OCI-LY3 (cell line): ENCODE data around the gene TGIF1.
A peak's percentile ranks its signal among the peaks of the same experiment; 100 is the strongest.

ENCODE experiments used
- H2AFZ ChIP-seq: fragments of 200-600, 300-600 bp; shearing (Covaris generic); 2 replicates; pipeline ENCODE4 v1.6.0; 2014; ENCODE audit warnings: antibody characterized with exemption, low read depth, low read length
- H3K27ac ChIP-seq: fragments of 200-600, 300-600 bp; sonication (generic); 2 replicates; pipeline ENCODE4 v1.5.1; 2014; ENCODE audit warnings: mild to moderate bottlenecking, low read length, moderate library complexity, mixed read lengths
- H3K27me3 ChIP-seq: fragments of 200-600, 300-600 bp; sonication (generic); 2 replicates; pipeline ENCODE4 v1.6.1; 2014; ENCODE audit warnings: low read depth, low read length, mixed read lengths
- H3K36me3 ChIP-seq: fragments of 200-600, 300-600 bp; sonication (generic); replicated peaks from 2 replicates; pipeline ENCODE3; 2014; ENCODE audit warnings: low read depth, low read length, mixed read lengths
- H3K4me1 ChIP-seq: fragments of 300-600, 200-600 bp; sonication (generic); 2 replicates; pipeline ENCODE4 v1.6.1; 2014; ENCODE audit warnings: low read length, mixed read lengths
- H3K4me2 ChIP-seq: fragments of 200-600, 300-600 bp; sonication (generic); 2 replicates; pipeline ENCODE4 v1.6.1; 2014; ENCODE audit warnings: low read length, mixed read lengths
- H3K4me3 ChIP-seq: fragments of 300-600, 200-600 bp; sonication (generic); 2 replicates; pipeline ENCODE4 v1.5.1; 2014; ENCODE audit warnings: antibody characterized with exemption, mild to moderate bottlenecking, low read length, moderate library complexity
- H3K79me2 ChIP-seq: fragments of 300-600, 200-600 bp; shearing (Covaris generic); 2 replicates; pipeline ENCODE4 v1.6.1; 2014; ENCODE audit warnings: mild to moderate bottlenecking, low read length, mixed read lengths
- H3K9ac ChIP-seq: fragments of 300-600, 200-600 bp; shearing (Covaris generic); 2 replicates; pipeline ENCODE4 v1.6.0; 2014; ENCODE audit warnings: mild to moderate bottlenecking, low read length, moderate library complexity
- H3K9me3 ChIP-seq: fragments of 200-600, 300-600 bp; shearing (Covaris generic); 2 replicates; pipeline ENCODE4 v1.6.1; 2014; ENCODE audit warnings: low read length, mixed read lengths; ENCODE audit not compliant: insufficient read depth
- H4K20me1 ChIP-seq: fragments of 200-600, 300-600 bp; sonication (generic); 2 replicates; pipeline ENCODE4 v1.6.1; 2016; ENCODE audit warnings: low read length, mixed read lengths; ENCODE audit not compliant: insufficient read depth
- EZH2phosphoT487 ChIP-seq: fragments of 200-600 bp; shearing (Covaris generic); IDR thresholded peaks from 2 replicates; pipeline ENCODE4 v1.6.1; 2018; ENCODE audit warnings: antibody characterized with exemption, mixed run types, low read depth
- TF ChIP-seq, protein P1 (sequence below): fragments of 200-600, 300-600 bp; sonication (generic); IDR thresholded peaks from 2 replicates; pipeline ENCODE4 v1.5.1; 2014; ENCODE audit warnings: antibody characterized with exemption, low read length, low read depth

The TGIF1 gene

GRCh38 chr18:3458378-3458777 lies 8.4 kb downstream of the TGIF1 start:
- Histone ChIP-seq H3K4me1 (peaks cover 67% of the 10 kb centered on the region), H3K36me3 (peaks cover 84% of the 10 kb centered on the region), H3K27ac (peak overlapping the region; percentile 55), H3K9ac (0 out of 2 replicates have a peak overlapping the region, but pooled peaks have one; percentile 11), H3K4me3 (peak overlapping the region; percentile 31), H3K9me3 (no peaks in the 10 kb centered on the region), H3K79me2 (peaks cover 87% of the 10 kb centered on the region), H3K27me3 (no peaks in the 10 kb centered on the region), H3K4me2 (peak overlapping the region; percentile 41), H4K20me1 (peaks cover 78% of the 10 kb centered on the region), H2AFZ (no peak overlapping the region)
- TF ChIP-seq EZH2phosphoT487: no peak
- TF ChIP-seq, protein P1, sequence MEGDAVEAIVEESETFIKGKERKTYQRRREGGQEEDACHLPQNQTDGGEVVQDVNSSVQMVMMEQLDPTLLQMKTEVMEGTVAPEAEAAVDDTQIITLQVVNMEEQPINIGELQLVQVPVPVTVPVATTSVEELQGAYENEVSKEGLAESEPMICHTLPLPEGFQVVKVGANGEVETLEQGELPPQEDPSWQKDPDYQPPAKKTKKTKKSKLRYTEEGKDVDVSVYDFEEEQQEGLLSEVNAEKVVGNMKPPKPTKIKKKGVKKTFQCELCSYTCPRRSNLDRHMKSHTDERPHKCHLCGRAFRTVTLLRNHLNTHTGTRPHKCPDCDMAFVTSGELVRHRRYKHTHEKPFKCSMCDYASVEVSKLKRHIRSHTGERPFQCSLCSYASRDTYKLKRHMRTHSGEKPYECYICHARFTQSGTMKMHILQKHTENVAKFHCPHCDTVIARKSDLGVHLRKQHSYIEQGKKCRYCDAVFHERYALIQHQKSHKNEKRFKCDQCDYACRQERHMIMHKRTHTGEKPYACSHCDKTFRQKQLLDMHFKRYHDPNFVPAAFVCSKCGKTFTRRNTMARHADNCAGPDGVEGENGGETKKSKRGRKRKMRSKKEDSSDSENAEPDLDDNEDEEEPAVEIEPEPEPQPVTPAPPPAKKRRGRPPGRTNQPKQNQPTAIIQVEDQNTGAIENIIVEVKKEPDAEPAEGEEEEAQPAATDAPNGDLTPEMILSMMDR: no peak

- Histone ChIP-seq H3K27ac (peak overlapping the region; percentile 55), H2AFZ (no peak overlapping the region), H3K79me2 (peaks cover 80% of the 10 kb centered on the region), H3K9ac (0 out of 2 replicates have a peak overlapping the region, but pooled peaks have one; percentile 11), H3K4me3 (peak overlapping the region; percentile 31), H3K27me3 (no peaks in the 10 kb centered on the region), H4K20me1 (peaks cover 71% of the 10 kb centered on the region), H3K4me2 (peak overlapping the region; percentile 41), H3K36me3 (peaks cover 84% of the 10 kb centered on the region), H3K4me1 (peaks cover 63% of the 10 kb centered on the region), H3K9me3 (no peaks in the 10 kb centered on the region)
- TF ChIP-seq EZH2phosphoT487: no peak
- TF ChIP-seq, protein P1: no peak
Observed at GRCh38 chr18:3458952-3459853, 9.2 kb downstream of the TGIF1 start.

GRCh38 chr18:3460823-3461398 lies 10.9 kb downstream of the TGIF1 start:
- H3K27ac ChIP-seq: no peak overlapping the region; the same call in 1 of the 2 replicates
- peaks cover 75% of the 10 kb centered on the region for H3K36me3 ChIP-seq
- H3K4me2 ChIP-seq: no peak overlapping the region
- peaks cover 54% of the 10 kb centered on the region for H4K20me1 ChIP-seq
- no peak overlapping the region for H2AFZ ChIP-seq
- peaks cover 69% of the 10 kb centered on the region for H3K79me2 ChIP-seq
- H3K4me1 ChIP-seq: peaks cover 64% of the 10 kb centered on the region
- H3K9ac ChIP-seq: no peak overlapping the region
- H3K4me3 ChIP-seq: no peak overlapping the region
- TF ChIP-seq EZH2phosphoT487: no peak
- TF ChIP-seq, protein P1: no peak
- H3K9me3 ChIP-seq: no peaks in the 10 kb centered on the region
- H3K27me3 ChIP-seq: no peaks in the 10 kb centered on the region

DNA sequence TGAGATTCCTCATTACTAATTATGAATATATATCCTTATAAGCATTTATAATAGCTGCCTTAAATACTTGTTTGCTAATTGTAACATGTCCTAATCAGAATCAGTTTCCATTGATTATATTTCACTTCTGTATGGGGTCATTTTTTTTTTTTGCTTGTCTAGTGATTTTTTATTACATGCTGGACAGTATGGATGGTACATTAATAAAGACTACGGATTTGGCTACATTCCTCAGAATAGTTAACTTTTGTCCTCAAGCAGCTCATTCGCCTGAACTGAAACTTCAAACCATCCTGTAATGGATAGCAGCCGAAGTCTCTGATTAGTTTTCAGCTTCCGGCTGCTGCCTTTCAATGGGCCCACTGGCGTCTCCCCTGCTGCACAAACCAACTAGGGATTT lies 11.7 kb downstream of the TGIF1 start:
- Histone ChIP-seq H3K27ac (peak overlapping the region; percentile 68), H3K9ac (no peak overlapping the region), H4K20me1 (peaks cover 46% of the 10 kb centered on the region), H3K27me3 (no peaks in the 10 kb centered on the region), H2AFZ (no peak overlapping the region), H3K4me1 (peaks cover 64% of the 10 kb centered on the region), H3K36me3 (peaks cover 67% of the 10 kb centered on the region), H3K79me2 (peaks cover 61% of the 10 kb centered on the region), H3K4me3 (no peak overlapping the region), H3K4me2 (no peak overlapping the region), H3K9me3 (no peaks in the 10 kb centered on the region)
- TF ChIP-seq EZH2phosphoT487: no peak
- TF ChIP-seq, protein P1: no peak
